HFFc6 (cell line): ENCODE data around the gene EPHA10. TPM values are rescaled to one million over a fixed set of nuclear protein-coding genes. Genes with fewer than 3 reads are reported as not detected.

ENCODE experiments used
- DNase-seq: peaks from one replicate; pipeline ENCODE4 v3.0.0-alpha.2; 2018
- H3K27ac Mint-ChIP-seq: 2 replicates; pipeline ENCODE4 v1.8.0; 2020; ENCODE audit warnings: mild to moderate bottlenecking, mixed read lengths
- H3K27me3 Mint-ChIP-seq: 2 replicates; pipeline ENCODE4 v1.8.0; 2021; ENCODE audit warnings: mild to moderate bottlenecking, moderate library complexity, mixed read lengths; ENCODE audit not compliant: insufficient read depth
- H3K36me3 Mint-ChIP-seq: 2 replicates; pipeline ENCODE4 v1.8.0; 2021; ENCODE audit warnings: low read depth, mixed read lengths
- H3K4me1 Mint-ChIP-seq: 2 replicates; pipeline ENCODE4 v1.8.0; 2020; ENCODE audit warnings: low read depth, mixed read lengths
- H3K4me3 Mint-ChIP-seq: 2 replicates; pipeline ENCODE4 v1.8.0; 2020; ENCODE audit warnings: mild to moderate bottlenecking, moderate library complexity, mixed read lengths
- H3K9me3 Mint-ChIP-seq: 2 replicates; pipeline ENCODE4 v1.8.0; 2020; ENCODE audit warnings: mild to moderate bottlenecking, mixed read lengths
- CTCF ChIP-seq: fragments of 200-600 bp; sonication (generic); IDR thresholded peaks from 2 replicates; pipeline ENCODE4 v1.5.0; 2021; ENCODE audit warnings: antibody characterized with exemption, mild to moderate bottlenecking
- total RNA-seq, 6 experiments: library from RNA; stranded (reverse); fragmentation: NEBNext Ultra II Directional; extraction: Animal tissue kit (Norgen Biotek cat#: 25700); gene quantifications; 2 replicates in 1 of 6; 3 replicates in 5 of 6; pipeline ENCODE4 v1.2.3, GENCODE V29; 2021

Gene EPHA10
- total RNA-seq, 6 experiments from 2014 or later = not detected

DNA sequence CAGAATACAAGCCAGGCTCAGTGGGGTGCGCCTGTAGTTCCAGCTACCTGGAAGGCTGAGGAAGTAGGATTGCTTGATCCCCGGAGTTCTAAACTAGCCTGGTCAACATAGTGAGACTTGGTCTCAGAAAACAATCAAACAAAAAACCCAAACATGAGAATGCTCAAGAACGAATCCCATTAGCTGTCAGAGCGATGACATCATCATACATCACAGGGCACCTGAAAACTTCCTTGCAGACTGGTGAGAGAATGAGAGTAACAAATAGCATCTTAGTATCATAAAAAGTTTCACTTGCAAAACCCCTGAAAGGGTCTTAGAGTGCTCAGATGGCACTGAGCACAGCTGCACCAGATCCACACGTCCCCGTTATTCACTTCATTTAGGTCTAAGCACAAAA lies 93.7 kb downstream of the EPHA10 start:
- no peak overlapping the region for H3K27ac Mint-ChIP-seq
- peaks cover 34% of the 10 kb centered on the region for H3K27me3 Mint-ChIP-seq
- DNase-seq = no peak
- H3K4me3 Mint-ChIP-seq = no peak overlapping the region
- TF ChIP-seq CTCF = no peak
- H3K9me3 Mint-ChIP-seq = no peaks in the 10 kb centered on the region
- H3K36me3 Mint-ChIP-seq = no peaks in the 10 kb centered on the region
- H3K4me1 Mint-ChIP-seq = no peaks in the 10 kb centered on the region

- Mint-ChIP-seq H3K27me3 (peaks cover 36% of the 10 kb centered on the region), H3K9me3 (no peaks in the 10 kb centered on the region), H3K27ac (no peak overlapping the region), H3K4me1 (no peaks in the 10 kb centered on the region), H3K36me3 (no peaks in the 10 kb centered on the region), H3K4me3 (no peak overlapping the region)
- no peak for TF ChIP-seq CTCF
- DNase-seq = no peak
Observed at GRCh38 chr1:37670133-37670532, 94.8 kb downstream of the EPHA10 start.

DNA sequence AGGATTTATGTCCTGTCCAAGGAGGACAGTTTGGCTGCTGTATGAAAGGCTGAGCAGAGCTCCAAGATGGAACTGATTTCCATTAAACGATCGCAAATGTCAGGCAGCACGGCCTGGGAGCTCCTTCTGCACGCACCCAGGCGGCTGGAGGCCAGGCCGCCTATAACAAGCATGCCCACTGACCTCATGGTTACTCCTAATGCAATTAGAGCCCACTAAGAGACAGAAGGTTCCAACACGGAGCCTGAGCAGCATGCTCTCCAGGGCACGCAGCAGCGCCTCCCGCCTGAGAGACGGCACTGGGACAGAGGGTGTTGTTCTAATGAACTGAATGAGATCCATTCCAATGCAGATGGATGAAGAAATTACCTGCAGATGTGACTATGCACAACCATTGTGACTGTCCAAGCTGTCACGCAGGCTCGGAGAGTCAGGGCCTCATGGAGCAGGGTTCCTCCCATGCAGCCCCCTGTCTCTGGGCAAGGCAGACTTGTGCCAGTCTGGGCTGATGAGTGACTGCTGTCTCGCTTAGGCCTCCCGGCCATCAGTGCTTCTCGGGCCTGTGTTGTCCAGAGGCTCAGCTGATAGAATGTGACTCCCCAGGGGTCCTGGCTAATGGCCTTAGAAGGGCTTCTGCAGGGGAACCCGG lies 97.8 kb downstream of the EPHA10 start:
- Mint-ChIP-seq H3K4me1 (no peaks in the 10 kb centered on the region), H3K27me3 (peaks cover 30% of the 10 kb centered on the region), H3K9me3 (no peaks in the 10 kb centered on the region), H3K36me3 (no peaks in the 10 kb centered on the region), H3K27ac (no peak overlapping the region), H3K4me3 (no peak overlapping the region)
- DNase-seq = no peak
- no peak for TF ChIP-seq CTCF

DNA sequence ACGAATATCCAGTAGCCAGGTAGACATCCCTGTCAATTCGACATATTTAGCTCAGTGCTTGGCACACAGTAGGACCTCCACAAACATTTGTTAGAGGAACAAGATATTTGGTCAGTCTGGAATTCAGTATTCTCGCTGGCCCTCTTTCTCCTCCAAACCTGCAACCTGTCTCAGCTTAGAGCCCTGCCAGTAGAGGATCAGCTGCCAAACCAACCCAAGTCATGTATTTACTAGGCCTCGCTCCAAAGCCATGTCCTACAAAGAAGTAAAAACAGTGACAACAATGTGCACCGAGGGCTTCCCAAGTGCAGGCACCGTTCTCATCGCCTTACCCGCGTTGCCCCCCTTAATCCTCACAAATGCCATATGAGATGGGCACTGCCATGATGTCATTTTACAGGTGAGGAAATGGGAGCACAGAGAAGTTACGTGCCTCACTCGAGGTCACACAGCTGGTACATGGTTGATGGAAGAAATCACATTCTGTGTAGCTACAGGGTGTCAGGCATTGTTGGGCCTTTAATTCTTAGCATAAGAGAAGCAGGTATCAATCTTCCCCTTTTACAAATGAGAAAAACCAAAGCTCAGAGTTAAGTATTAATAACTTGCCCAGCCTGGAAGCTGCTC lies 98.6 kb downstream of the EPHA10 start:
- Mint-ChIP-seq H3K36me3 (no peaks in the 10 kb centered on the region), H3K4me3 (no peak overlapping the region), H3K27ac (no peak overlapping the region), H3K27me3 (peaks cover 31% of the 10 kb centered on the region), H3K9me3 (no peaks in the 10 kb centered on the region), H3K4me1 (no peaks in the 10 kb centered on the region)
- no peak for DNase-seq
- TF ChIP-seq CTCF = no peak

Other genes with a start within 250 kb of the EPHA10 start
- 10 to 100 TPM; 15.7 to 19.3 (median 18.0) TPM for gene SNIP1, start 210.8 kb downstream of the EPHA10 start, total RNA-seq
- gene DNALI1, start 208.2 kb downstream of the EPHA10 start, total RNA-seq = 1 to 10 TPM; 1.3 to 2.4 (median 1.9) TPM
- 10 to 100 TPM; 48.3 to 61.7 (median 57.0) TPM for gene GNL2, start 169.2 kb downstream of the EPHA10 start, total RNA-seq
- gene RSPO1, start 130.2 kb downstream of the EPHA10 start, total RNA-seq = not detected
- gene CDCA8, start 72.6 kb downstream of the EPHA10 start, total RNA-seq = 10 to 100 TPM; 20.3 to 44.3 (median 41.3) TPM
- 10 to 100 TPM in 3 of 6 experiments, 1 to 10 TPM in 3; 9.5 to 11.1 (median 9.9) TPM for gene MANEAL, start 28.7 kb upstream of the EPHA10 start, total RNA-seq
- gene C1orf122, start 42.7 kb upstream of the EPHA10 start, total RNA-seq = 10 to 100 TPM; 60.6 to 97.1 (median 68.2) TPM
- 10 to 100 TPM; 17.5 to 22.7 (median 20.4) TPM for gene YRDC, start 43.1 kb upstream of the EPHA10 start, total RNA-seq
- 10 to 100 TPM; 20.2 to 24.4 (median 22.2) TPM for gene MTF1, start 94.5 kb upstream of the EPHA10 start, total RNA-seq
- gene INPP5B, start 181.9 kb upstream of the EPHA10 start, total RNA-seq = 10 to 100 TPM in 4 of 6 experiments, 1 to 10 TPM in 2; 9.6 to 16.0 (median 12.7) TPM
- gene SF3A3, start 224.9 kb upstream of the EPHA10 start, total RNA-seq = 10 to 100 TPM; 71.6 to 91.6 (median 81.3) TPM
- 10 to 100 TPM; 29.4 to 40.9 (median 33.2) TPM for gene FHL3, start 240.4 kb upstream of the EPHA10 start, total RNA-seq
- gene UTP11, start 247.6 kb upstream of the EPHA10 start, total RNA-seq = 10 to 100 TPM; 41.4 to 57.1 (median 49.2) TPM